Gastrocnemius medialis (tissue), 4 donors: ENCODE results near the gene MCOLN1.

Experiments used
- POLR2A ChIP-seq, 2 donors: fragments of 450-650 bp; IDR thresholded peaks; one replicate each; pipeline ENCODE4 v1.6.1; 2017; ENCODE audit warnings: antibody characterized with exemption in 2 of 2, mild to moderate bottlenecking in 2 of 2, moderate library complexity in 2 of 2
- TF ChIP-seq, protein P1 (sequence below), 5 experiments: fragments of 450-650 bp in 3 of 5; fragments of 200-600 bp in 2 of 5; sonication (generic) in 2 of 5; IDR thresholded peaks in 4 of 5; conservative IDR thresholded peaks in 1 of 5; 1 replicate in 4 of 5; 2 replicates in 1 of 5; pipeline ENCODE4 v1.5.1; 2016 to 2019; ENCODE audit warnings: antibody characterized with exemption in 5 of 5, mild to moderate bottlenecking in 3 of 5, moderate library complexity in 3 of 5

- no peak for TF ChIP-seq POLR2A (IDR thresholded peaks at IDR 0.05)
- TF ChIP-seq, protein P1, sequence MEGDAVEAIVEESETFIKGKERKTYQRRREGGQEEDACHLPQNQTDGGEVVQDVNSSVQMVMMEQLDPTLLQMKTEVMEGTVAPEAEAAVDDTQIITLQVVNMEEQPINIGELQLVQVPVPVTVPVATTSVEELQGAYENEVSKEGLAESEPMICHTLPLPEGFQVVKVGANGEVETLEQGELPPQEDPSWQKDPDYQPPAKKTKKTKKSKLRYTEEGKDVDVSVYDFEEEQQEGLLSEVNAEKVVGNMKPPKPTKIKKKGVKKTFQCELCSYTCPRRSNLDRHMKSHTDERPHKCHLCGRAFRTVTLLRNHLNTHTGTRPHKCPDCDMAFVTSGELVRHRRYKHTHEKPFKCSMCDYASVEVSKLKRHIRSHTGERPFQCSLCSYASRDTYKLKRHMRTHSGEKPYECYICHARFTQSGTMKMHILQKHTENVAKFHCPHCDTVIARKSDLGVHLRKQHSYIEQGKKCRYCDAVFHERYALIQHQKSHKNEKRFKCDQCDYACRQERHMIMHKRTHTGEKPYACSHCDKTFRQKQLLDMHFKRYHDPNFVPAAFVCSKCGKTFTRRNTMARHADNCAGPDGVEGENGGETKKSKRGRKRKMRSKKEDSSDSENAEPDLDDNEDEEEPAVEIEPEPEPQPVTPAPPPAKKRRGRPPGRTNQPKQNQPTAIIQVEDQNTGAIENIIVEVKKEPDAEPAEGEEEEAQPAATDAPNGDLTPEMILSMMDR (IDR thresholded peaks at IDR 0.05 in 4 of 5, conservative IDR thresholded peaks at IDR 0.05 in 1 of 5) = no peak
Observed at GRCh38 chr19:7519361-7520130, 2.9 kb upstream of the MCOLN1 start.
